Activated B cell treated with CpG ODN at 0.5 μM for 24 hours (primary cell): ENCODE measurements around the gene F2RL1. TPM values are rescaled to one million over a fixed set of nuclear protein-coding genes. Genes with fewer than 3 reads are reported as not detected.

Experiments
- ATAC-seq: fragments of 200-7000 bp; cut with Tn5 transposase; one replicate; pipeline ENCODE4 v1.10.0; 2021; ENCODE audit warnings: low read depth, mild to moderate bottlenecking, moderate library complexity
- CTCF ChIA-PET: fragments of 350-600 bp; sonication (Branson Sonifier 250); formaldehyde crosslinking; loops from one replicate; lab custom pipeline; 2021; ENCODE audit warnings: antibody characterized with exemption; lab: Charles Lee
- POLR2A ChIA-PET: fragments of 350-600 bp; sonication (Branson Sonifier 250); formaldehyde crosslinking; loops from one replicate; lab custom pipeline; 2021; ENCODE audit warnings: antibody characterized with exemption; lab: Charles Lee
- DNase-seq: peaks from one replicate; pipeline ENCODE4 v3.0.0; 2022
- H3K27ac Mint-ChIP-seq: one replicate; pipeline ENCODE4 v1.8.0; 2020; ENCODE audit warnings: mixed read lengths
- H3K27me3 Mint-ChIP-seq: one replicate; pipeline ENCODE4 v1.8.0; 2021; ENCODE audit warnings: mixed read lengths
- H3K36me3 Mint-ChIP-seq: one replicate; pipeline ENCODE4 v1.8.0; 2021; ENCODE audit warnings: low read depth, mixed read lengths
- H3K4me1 Mint-ChIP-seq: one replicate; pipeline ENCODE4 v1.8.0; 2021; ENCODE audit warnings: mixed read lengths
- H3K4me3 Mint-ChIP-seq: one replicate; pipeline ENCODE4 v1.8.0; 2020; ENCODE audit warnings: mild to moderate bottlenecking, mixed read lengths
- H3K9me3 Mint-ChIP-seq: one replicate; pipeline ENCODE4 v1.8.0; 2020; ENCODE audit warnings: mixed read lengths
- CTCF ChIP-seq: fragments of 200-600 bp; IDR thresholded peaks from one replicate; pipeline ENCODE4 v1.8.0; 2022; ENCODE audit warnings: antibody characterized with exemption, mild to moderate bottlenecking
- intact Hi-C: fragments of 100-400 bp; cut with micrococcal nuclease; formaldehyde crosslinking; loops from one replicate; pipeline ENCODE4 v1.15.1; 2024
- total RNA-seq: library from RNA; stranded (reverse); gene quantifications from 2 replicates; pipeline ENCODE4 v1.2.3, GENCODE V29; 2022

F2RL1 gene
- total RNA-seq, 1 donor from 2014 or later, result 0.22 TPM

GRCh38 chr5:76874088-76874581 lies 55.3 kb downstream of the F2RL1 start:
- POLR2A ChIA-PET, result no interaction called here
- intact Hi-C loops, result loop anchor here (2.0 kb wide), 1 partner anchor 157 kb away; the partner anchor contains the start of gene AGGF1
- ATAC-seq (peak; percentile 61), DNase-seq (no peak)
- Mint-ChIP-seq H3K4me1 (peaks cover 16% of the 10 kb centered on the region), H3K27ac (peak overlapping the region; percentile 54), H3K4me3 (peak overlapping the region; percentile 60), H3K27me3 (no peaks in the 10 kb centered on the region), H3K9me3 (no peaks in the 10 kb centered on the region), H3K36me3 (no peaks in the 10 kb centered on the region)
- TF ChIP-seq CTCF, result no peak
- CTCF ChIA-PET, result no interaction called here

Other genes with a start within 250 kb of the F2RL1 start
- not detected in 2 replicates for gene F2RL2, start 195.6 kb upstream of the F2RL1 start, total RNA-seq
- gene F2R, start 102.9 kb upstream of the F2RL1 start, total RNA-seq, result 0.18 and 0.20 TPM in 2 replicates
- 0.61 TPM in 1 of 2 replicates, not detected in the other for gene S100Z, start 31.0 kb downstream of the F2RL1 start, total RNA-seq
- gene CRHBP, start 134.0 kb downstream of the F2RL1 start, total RNA-seq, result 0.27 TPM in 1 of 2 replicates, not detected in the other
- gene AGGF1, start 211.4 kb downstream of the F2RL1 start, total RNA-seq, result 22.2 and 26.5 TPM in 2 replicates